HEK293T (cell line): ENCODE data around the gene FRMD4B.

ENCODE experiments used
- ARNT ChIP-seq: fragments of 450-650 bp; IDR thresholded peaks from 2 replicates; pipeline ENCODE4 v1.6.1; 2017; ENCODE audit warnings: mild to moderate bottlenecking
- BHLHE40 ChIP-seq: fragments of 450-650 bp; IDR thresholded peaks from 2 replicates; pipeline ENCODE4 v1.6.1; 2016; ENCODE audit warnings: mild to moderate bottlenecking, moderate library complexity, borderline replicate concordance
- L3MBTL2 ChIP-seq: fragments of 450-650 bp; conservative IDR thresholded peaks from 2 replicates; pipeline ENCODE4 v1.6.1; 2016; ENCODE audit warnings: mild to moderate bottlenecking
- SUZ12 ChIP-seq: fragments of 450-650 bp; IDR thresholded peaks from 2 replicates; pipeline ENCODE4 v1.6.1; 2016; ENCODE audit warnings: mild to moderate bottlenecking
- ZNF384 ChIP-seq: fragments of 450-650 bp; IDR thresholded peaks from 2 replicates; pipeline ENCODE4 v1.6.1; 2016

- no peak for TF ChIP-seq ZNF384
- no peak for TF ChIP-seq L3MBTL2
- TF ChIP-seq BHLHE40: no peak
- no peak for TF ChIP-seq SUZ12
- TF ChIP-seq ARNT: no peak
Measured at GRCh38 chr3:69364354-69364753, 21.5 kb downstream of the FRMD4B start.
